ENCODE results near the gene KIAA1328. TPM values are rescaled to one million over a fixed set of nuclear protein-coding genes. Genes with fewer than 3 reads are reported as not detected.

KIAA1328 gene
- polyA plus RNA-seq, 2 of the 4 experiments (the other 2 are of a cell fraction) = 1.7 to 3.9 TPM

- CTCF ChIA-PET = no interaction called here
- WGBS (ENCODE audit: missing lambda C conversion rate) = 83% methylated on average over 1 of the region's 1 CpG
- POLR2A ChIA-PET = no interaction called here
- Histone ChIP-seq H3K4me1 (no peaks in the 10 kb centered on the region), H3K27ac (no peak overlapping the region), H3K9me3 (no peaks in the 10 kb centered on the region), H3K4me2 (no peak overlapping the region), H3K4me3 (no peak overlapping the region)
- TF ChIP-seq KDM1A (IDR thresholded peaks at IDR 0.05; ENCODE audit: low read depth) = no peak
- TF ChIP-seq, protein P1, sequence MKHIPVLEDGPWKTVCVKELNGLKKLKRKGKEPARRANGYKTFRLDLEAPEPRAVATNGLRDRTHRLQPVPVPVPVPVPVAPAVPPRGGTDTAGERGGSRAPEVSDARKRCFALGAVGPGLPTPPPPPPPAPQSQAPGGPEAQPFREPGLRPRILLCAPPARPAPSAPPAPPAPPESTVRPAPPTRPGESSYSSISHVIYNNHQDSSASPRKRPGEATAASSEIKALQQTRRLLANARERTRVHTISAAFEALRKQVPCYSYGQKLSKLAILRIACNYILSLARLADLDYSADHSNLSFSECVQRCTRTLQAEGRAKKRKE (CRISPR knock-in tag; IDR thresholded peaks at IDR 0.05; ENCODE audit: low read depth) = no peak
- TF ChIP-seq RNF2 (IDR thresholded peaks at IDR 0.05; ENCODE audit: borderline replicate concordance, low read depth) = no peak
- TF ChIP-seq HEYL (CRISPR knock-in tag; IDR thresholded peaks at IDR 0.05) = no peak
- no peak for TF ChIP-seq ZFP36 (IDR thresholded peaks at IDR 0.05; ENCODE audit: borderline replicate concordance, partially characterized antibody)
- no peak for TF ChIP-seq ZC3H11A (IDR thresholded peaks at IDR 0.05)
- TF ChIP-seq GATA3 (IDR thresholded peaks at IDR 0.05; ENCODE audit: borderline replicate concordance) = no peak
- TF ChIP-seq HOXB5 (CRISPR knock-in tag; IDR thresholded peaks at IDR 0.05) = no peak
- TF ChIP-seq HOXB13 (CRISPR knock-in tag; IDR thresholded peaks at IDR 0.05; ENCODE audit: low read depth) = no peak
- TF ChIP-seq BCL3 (IDR thresholded peaks at IDR 0.05) = no peak
- no peak for TF ChIP-seq FOSL2 (IDR thresholded peaks at IDR 0.05)
- no peak for TF ChIP-seq FOSL2 (CRISPR knock-in tag; IDR thresholded peaks at IDR 0.05)
- no peak for TF ChIP-seq MAFK (IDR thresholded peaks at IDR 0.05; ENCODE audit: partially characterized antibody)
- TF ChIP-seq RCOR1 (IDR thresholded peaks at IDR 0.05; ENCODE audit: low read depth, low read length) = no peak
- TF ChIP-seq HMGXB4 (CRISPR knock-in tag; IDR thresholded peaks at IDR 0.05; ENCODE audit: borderline replicate concordance) = no peak
- TF ChIP-seq POLR2AphosphoS2 (conservative IDR thresholded peaks at IDR 0.05; ENCODE audit: low read length) = no peak
- FAIRE-seq = no peak
- no peak for ATAC-seq
- no peak for DNase-seq (ENCODE audit: low read depth in 1 of 2, low spot score in 1 of 2)
Observed at GRCh38 chr18:36912887-36913286, 84.0 kb downstream of the KIAA1328 start.

GRCh38 chr18:36917907-36918306 is 89.0 kb downstream of the KIAA1328 start:
- no peak for FAIRE-seq
- no peak for ATAC-seq
- CTCF ChIA-PET = no interaction called here
- DNase-seq (ENCODE audit: low read depth in 1 of 2, low spot score in 1 of 2) = no peak
- POLR2A ChIA-PET = no interaction called here
- no peak overlapping the region for H3K27ac ChIP-seq
- WGBS (ENCODE audit: missing lambda C conversion rate) = 54% methylated on average over 3 of the region's 3 CpGs
- no peak overlapping the region for H3K4me2 ChIP-seq
- H3K9me3 ChIP-seq = no peaks in the 10 kb centered on the region
- no peak overlapping the region for H3K4me3 ChIP-seq
- no peak for TF ChIP-seq RARB (CRISPR knock-in tag; IDR thresholded peaks at IDR 0.05)
- no peaks in the 10 kb centered on the region for H3K4me1 ChIP-seq

GRCh38 chr18:36929601-36930000 is 100.7 kb downstream of the KIAA1328 start:
- ATAC-seq = no peak
- FAIRE-seq = no peak
- CTCF ChIA-PET = no interaction called here
- Histone ChIP-seq H3K4me2 (no peak overlapping the region), H3K27ac (no peak overlapping the region), H3K4me1 (no peaks in the 10 kb centered on the region), H3K9me3 (no peaks in the 10 kb centered on the region), H3K4me3 (no peak overlapping the region)
- no peak for TF ChIP-seq HEYL (CRISPR knock-in tag; IDR thresholded peaks at IDR 0.05)
- TF ChIP-seq, protein P2, sequence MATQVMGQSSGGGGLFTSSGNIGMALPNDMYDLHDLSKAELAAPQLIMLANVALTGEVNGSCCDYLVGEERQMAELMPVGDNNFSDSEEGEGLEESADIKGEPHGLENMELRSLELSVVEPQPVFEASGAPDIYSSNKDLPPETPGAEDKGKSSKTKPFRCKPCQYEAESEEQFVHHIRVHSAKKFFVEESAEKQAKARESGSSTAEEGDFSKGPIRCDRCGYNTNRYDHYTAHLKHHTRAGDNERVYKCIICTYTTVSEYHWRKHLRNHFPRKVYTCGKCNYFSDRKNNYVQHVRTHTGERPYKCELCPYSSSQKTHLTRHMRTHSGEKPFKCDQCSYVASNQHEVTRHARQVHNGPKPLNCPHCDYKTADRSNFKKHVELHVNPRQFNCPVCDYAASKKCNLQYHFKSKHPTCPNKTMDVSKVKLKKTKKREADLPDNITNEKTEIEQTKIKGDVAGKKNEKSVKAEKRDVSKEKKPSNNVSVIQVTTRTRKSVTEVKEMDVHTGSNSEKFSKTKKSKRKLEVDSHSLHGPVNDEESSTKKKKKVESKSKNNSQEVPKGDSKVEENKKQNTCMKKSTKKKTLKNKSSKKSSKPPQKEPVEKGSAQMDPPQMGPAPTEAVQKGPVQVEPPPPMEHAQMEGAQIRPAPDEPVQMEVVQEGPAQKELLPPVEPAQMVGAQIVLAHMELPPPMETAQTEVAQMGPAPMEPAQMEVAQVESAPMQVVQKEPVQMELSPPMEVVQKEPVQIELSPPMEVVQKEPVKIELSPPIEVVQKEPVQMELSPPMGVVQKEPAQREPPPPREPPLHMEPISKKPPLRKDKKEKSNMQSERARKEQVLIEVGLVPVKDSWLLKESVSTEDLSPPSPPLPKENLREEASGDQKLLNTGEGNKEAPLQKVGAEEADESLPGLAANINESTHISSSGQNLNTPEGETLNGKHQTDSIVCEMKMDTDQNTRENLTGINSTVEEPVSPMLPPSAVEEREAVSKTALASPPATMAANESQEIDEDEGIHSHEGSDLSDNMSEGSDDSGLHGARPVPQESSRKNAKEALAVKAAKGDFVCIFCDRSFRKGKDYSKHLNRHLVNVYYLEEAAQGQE (IDR thresholded peaks at IDR 0.05) = no peak
- no peak for TF ChIP-seq POLR2AphosphoS2 (conservative IDR thresholded peaks at IDR 0.05; ENCODE audit: low read length)
- no peak for TF ChIP-seq EHF (CRISPR knock-in tag; IDR thresholded peaks at IDR 0.05)
- TF ChIP-seq, protein P3, sequence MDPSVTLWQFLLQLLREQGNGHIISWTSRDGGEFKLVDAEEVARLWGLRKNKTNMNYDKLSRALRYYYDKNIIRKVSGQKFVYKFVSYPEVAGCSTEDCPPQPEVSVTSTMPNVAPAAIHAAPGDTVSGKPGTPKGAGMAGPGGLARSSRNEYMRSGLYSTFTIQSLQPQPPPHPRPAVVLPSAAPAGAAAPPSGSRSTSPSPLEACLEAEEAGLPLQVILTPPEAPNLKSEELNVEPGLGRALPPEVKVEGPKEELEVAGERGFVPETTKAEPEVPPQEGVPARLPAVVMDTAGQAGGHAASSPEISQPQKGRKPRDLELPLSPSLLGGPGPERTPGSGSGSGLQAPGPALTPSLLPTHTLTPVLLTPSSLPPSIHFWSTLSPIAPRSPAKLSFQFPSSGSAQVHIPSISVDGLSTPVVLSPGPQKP (IDR thresholded peaks at IDR 0.05; ENCODE audit: low read depth, low read length) = no peak
- TF ChIP-seq SREBF2 (IDR thresholded peaks at IDR 0.05) = no peak
- TF ChIP-seq EHMT2 (IDR thresholded peaks at IDR 0.05; ENCODE audit: low read depth) = no peak
- TF ChIP-seq, protein P4, sequence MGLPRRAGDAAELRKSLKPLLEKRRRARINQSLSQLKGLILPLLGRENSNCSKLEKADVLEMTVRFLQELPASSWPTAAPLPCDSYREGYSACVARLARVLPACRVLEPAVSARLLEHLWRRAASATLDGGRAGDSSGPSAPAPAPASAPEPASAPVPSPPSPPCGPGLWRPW (IDR thresholded peaks at IDR 0.05) = no peak
- TF ChIP-seq HDAC2 (IDR thresholded peaks at IDR 0.05) = no peak
- TF ChIP-seq BHLHE40 (IDR thresholded peaks at IDR 0.05; ENCODE audit: low read depth, low read length) = no peak
- no peak for TF ChIP-seq NR3C1 (IDR thresholded peaks at IDR 0.05)
- TF ChIP-seq ZC3H11A (IDR thresholded peaks at IDR 0.05) = no peak
- TF ChIP-seq KDM1A (IDR thresholded peaks at IDR 0.05; ENCODE audit: low read depth) = no peak
- WGBS (ENCODE audit: missing lambda C conversion rate) = 88% methylated on average over 2 of the region's 2 CpGs
- POLR2A ChIA-PET = no interaction called here
- no peak for DNase-seq (ENCODE audit: low read depth in 1 of 2, low spot score in 1 of 2)
